HG03103 (cell line): ENCODE data around the gene NT5DC2.

Experiments
- ATAC-seq: cut with Tn5 transposase; IDR thresholded peaks from one replicate; pipeline ENCODE4 v1.9.1; 2021; ENCODE audit warnings: low read depth; ENCODE audit not compliant: unreplicated experiment

Gene NT5DC2

GRCh38 chr3:52490035-52490938 lies 43.4 kb downstream of the NT5DC2 start:
- ATAC-seq, result no peak

GRCh38 chr3:52489453-52489852 lies 44.2 kb downstream of the NT5DC2 start:
- no peak for ATAC-seq

GRCh38 chr3:52488746-52489145 lies 44.9 kb downstream of the NT5DC2 start:
- ATAC-seq, result no peak

GRCh38 chr3:52487788-52488691 lies 45.6 kb downstream of the NT5DC2 start:
- no peak for ATAC-seq

DNA sequence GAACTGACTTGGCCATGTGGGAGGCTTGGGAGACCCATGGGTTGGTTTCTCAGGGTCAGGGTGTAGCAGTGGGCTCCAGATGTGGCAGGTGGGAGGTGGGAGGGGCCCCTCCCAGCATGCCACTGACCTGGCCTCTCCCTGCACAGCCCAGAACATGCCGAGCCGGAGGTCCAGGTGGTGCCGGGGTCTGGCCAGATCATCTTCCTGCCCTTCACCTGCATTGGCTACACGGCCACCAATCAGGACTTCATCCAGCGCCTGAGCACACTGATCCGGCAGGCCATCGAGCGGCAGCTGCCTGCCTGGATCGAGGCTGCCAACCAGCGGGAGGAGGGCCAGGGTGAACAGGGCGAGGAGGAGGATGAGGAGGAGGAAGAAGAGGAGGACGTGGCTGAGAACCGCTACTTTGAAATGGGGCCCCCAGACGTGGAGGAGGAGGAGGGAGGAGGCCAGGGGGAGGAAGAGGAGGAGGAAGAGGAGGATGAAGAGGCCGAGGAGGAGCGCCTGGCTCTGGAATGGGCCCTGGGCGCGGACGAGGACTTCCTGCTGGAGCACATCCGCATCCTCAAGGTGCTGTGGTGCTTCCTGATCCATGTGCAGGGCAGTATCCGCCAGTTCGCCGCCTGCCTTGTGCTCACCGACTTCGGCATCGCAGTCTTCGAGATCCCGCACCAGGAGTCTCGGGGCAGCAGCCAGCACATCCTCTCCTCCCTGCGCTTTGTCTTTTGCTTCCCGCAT lies 46.4 kb downstream of the NT5DC2 start:
- ATAC-seq, result no peak

DNA sequence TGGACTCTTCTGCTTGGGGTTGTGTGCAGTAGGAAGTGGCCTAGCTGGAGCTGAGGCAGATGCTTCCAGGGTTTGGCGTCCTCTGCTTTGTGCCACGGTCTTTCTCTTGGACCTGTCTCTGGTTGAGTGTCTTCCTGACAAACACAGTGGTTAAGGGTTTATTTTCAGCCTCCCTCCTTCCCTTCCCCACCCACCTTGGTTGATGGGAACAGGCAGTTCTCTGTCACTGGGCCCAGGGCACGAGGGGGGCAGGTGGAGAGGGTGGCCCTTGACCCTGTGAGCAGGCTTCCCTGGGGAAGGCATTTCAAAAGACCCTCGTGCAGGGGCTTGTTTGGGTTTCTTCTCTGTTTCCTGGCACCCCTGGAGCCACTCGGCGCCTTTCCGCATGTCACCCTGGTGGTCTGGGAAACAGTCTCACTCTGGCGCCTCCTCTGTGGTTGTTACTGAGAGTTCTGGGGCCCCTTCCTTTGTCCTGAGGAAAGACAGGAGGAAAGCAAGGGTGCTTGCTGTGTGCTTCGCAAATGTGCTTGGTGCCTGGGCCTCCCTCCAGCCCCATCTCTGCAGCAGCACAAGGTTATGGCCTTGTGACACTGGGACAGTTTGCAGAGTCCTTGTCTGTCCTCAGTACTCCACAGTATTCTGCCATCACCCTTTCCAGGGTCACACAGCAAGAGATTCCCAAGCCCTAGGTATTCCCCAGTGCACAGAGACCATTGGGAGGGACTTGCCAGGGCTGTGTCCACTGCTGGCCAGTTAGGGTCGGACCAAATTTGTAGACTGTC lies 48.8 kb downstream of the NT5DC2 start:
- no peak for ATAC-seq

DNA sequence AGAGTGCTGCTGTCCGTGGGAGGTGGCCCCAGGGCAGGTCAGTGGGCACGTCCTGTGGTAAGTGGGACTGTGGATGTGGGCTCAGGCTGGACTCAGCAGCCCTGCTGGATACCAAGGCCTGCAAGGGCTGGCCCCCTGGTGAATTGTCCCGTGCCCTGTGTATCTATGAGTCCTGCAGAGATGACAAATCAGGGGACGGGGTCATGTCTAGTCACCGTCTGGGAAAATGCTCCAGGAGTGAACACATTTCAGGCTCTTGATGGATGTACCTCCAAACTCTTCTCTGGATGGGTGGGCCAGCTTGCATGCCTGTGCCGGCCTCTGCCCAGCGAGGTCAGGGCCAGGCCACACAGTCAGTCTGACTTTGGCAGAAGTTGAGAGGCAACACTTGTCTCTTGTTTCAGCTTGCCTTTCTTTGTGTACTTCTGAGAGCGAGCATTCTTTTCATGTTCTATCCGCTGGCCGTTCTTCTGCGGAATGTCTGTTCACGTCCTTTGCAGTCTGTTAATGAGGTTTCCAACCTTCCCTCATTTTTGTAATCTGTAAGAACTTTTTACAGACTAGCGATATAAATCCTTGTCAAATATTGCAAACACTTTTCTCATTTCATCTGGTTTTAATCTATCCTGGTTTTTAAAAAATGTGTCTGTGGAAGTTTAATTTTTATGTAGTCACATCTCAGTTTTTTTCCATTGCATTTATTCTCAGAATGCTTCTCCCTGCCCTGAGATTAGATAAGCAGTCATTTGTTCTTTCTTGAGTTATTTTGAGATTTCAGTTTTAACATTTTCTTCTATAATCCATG lies 49.9 kb downstream of the NT5DC2 start:
- ATAC-seq, result no peak

- ATAC-seq, result no peak
Observed at GRCh38 chr3:52483081-52483480, 50.6 kb downstream of the NT5DC2 start.

GRCh38 chr3:52481819-52482521 lies 51.7 kb downstream of the NT5DC2 start:
- ATAC-seq, result no peak

DNA sequence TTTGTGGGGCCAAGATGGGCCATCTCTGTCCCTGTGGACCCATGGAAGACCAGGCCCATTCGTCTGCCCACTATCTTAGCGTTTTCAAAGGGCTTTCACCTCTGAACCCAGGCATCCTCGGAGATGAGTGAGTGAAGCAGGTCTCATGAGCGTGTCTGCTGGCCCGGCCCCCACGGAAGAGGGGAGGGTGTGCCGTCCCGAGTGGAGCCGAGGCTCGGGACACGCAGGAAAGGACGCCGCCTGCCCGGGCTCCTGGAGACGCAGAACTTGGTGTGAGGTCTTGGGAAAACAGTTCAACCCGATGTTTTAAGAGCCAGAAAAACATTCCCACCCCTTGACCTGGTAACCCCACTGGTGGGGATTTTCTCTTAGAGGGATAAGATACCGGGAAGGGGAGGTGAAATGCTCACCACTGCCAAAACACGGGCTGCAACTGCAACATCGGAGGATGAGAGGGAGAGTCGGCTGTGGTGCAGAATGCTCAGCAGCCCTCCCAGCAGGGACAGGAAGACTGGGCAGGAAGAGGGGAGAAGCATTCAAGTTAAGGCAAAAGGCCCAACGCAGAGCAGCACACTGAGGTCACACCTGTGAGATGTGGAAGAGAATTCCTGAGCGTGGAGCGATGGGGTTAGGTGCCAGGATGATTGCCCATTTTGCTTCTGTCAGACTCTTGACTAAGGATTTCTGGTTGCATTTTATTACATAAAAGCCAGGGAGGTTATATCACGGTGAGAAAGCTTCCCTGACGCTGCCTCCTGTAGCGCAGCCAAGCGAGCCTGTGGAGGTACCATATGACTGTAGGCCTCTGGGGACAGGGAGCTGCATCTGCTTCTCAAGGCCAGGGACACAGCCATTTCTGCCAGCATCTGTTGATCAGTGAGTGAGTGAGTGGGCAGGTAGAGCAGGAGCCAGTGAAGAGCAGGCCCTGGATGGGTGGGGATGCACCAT lies 52.6 kb downstream of the NT5DC2 start:
- ATAC-seq, result no peak

GRCh38 chr3:52479877-52480575 lies 53.6 kb downstream of the NT5DC2 start:
- no peak for ATAC-seq

DNA sequence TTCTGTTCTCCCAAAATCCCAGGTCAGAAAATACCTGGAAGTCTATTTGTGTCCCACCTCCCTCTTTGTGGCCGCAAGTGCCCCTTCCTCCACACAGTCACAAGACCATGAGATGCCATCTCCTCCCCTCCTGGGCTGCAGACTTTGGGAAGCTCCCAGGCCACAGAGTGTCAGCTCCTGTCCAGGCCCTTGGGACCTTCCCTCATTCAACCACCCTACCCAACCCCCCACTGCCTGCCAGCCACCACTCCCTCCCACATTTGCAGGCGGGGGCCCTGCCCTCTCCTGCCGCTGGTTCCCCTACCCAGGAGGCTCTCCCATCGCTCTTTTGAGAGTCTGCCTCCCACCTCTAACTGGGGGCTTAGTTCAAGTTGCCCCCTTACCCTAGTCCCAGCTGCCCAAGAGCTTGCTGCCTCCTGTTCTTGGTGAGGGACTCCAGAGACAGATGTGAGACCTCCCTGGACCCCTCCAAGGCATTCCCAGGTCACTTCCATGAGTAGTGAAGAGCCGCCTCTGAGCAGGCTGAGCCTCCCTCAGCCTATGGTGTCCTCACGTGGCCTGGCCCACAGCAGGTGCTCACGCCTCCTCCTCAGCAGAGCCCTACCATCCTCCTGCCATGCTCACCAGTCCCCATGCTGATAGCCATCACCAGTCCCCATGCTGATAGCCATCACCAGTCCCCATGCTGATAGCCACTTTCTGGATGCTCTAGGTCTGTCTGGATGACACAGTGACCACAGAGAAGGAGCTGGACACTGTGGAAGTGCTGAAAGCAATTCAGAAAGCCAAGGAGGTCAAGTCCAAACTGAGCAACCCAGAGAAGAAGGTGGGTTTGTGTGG lies 54.4 kb downstream of the NT5DC2 start:
- no peak for ATAC-seq

- no peak for ATAC-seq
Observed at GRCh38 chr3:52477796-52478095, 55.9 kb downstream of the NT5DC2 start.

- ATAC-seq, result no peak
Observed at GRCh38 chr3:52477076-52477795, 56.4 kb downstream of the NT5DC2 start.
